Measurements from ENCODE around the gene ARL3. TPM values are rescaled to one million over a fixed set of nuclear protein-coding genes. Genes with fewer than 3 reads are reported as not detected.

The ARL3 gene
- total and polyA plus RNA-seq, 12 donors, result 5.0 to 17.8 (median 13.6) TPM

DNA sequence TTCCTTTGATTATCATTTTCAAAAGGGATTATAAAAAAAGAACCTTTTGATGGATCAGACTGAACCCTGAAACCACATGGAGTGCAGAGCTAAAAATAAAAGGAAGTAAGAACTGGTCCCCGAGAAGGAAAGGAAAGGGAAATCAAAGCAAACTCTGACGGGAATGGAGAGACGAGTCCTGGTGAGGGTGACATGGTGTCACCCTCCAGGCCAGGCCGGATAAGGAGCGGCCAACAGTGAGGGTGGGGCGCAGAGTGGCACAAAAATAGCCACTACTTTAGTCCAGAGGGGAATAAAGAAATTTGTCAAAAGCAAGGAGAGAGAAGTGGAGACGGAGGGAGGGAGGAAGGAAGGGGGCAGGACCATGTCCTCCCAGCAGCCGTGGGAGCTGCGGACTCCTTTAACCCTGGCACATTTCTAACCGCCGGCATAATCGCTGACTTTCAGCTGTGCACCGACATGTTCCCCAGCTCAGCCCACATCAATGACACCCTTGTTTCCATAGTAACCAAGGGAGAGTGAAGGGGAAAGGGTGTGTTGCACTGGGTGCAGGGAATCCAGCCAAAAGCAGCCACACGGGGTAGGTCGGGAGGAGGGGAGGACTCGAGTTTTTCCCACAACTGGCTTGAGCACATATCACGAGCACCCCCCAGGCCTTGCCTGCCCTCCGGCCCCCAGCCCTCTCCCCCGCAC lies 40.2 kb downstream of the ARL3 start:
- peak; percentile 71 to 80 for DNase-seq
- H3K27ac ChIP-seq, result peak overlapping the region; percentile 62 to 93 (median 86)

GRCh38 chr10:102673236-102673818 lies 40.9 kb downstream of the ARL3 start:
- ATAC-seq (no peak), DNase-seq (no peak)
- WGBS, 2 donors, result 62 to 65% methylated on average over 13 of the region's 13 CpGs
- Histone ChIP-seq H3K27ac (peak overlapping the region; percentile 62 to 93 (median 86)), H3K4me3 (peak overlapping the region in 4 of 10 donors; percentile 38 to 48 (median 44)), H3K9me3 (no peaks in the 10 kb centered on the region), H3K4me1 (peaks cover 16 to 94% (median 72%) of the 10 kb centered on the region in 9 donors), H3K36me3 (no peaks in the 10 kb centered on the region), H3K27me3 (no peaks in the 10 kb centered on the region)
- TF ChIP-seq CTCF (IDR thresholded peaks at IDR 0.05), result no peak
- intact Hi-C loops (cut with DNase I), result no loop called here

More for the DNA sequence above, 40.2 kb downstream of the ARL3 start:
- peak overlapping the region in 9 of 10 donors; percentile 0 to 48 (median 38) for H3K4me3 ChIP-seq
- no peaks in the 10 kb centered on the region for H3K27me3 ChIP-seq
- no peaks in the 10 kb centered on the region for H3K36me3 ChIP-seq
- no peak for TF ChIP-seq CTCF (IDR thresholded peaks at IDR 0.05)
- H3K9me3 ChIP-seq, result no peaks in the 10 kb centered on the region
- peak; percentile 66 to 77 (median 72) for ATAC-seq
- H3K4me1 ChIP-seq, result peaks cover 21 to 97% (median 75%) of the 10 kb centered on the region in 9 donors
- WGBS, 2 donors, result 3 to 5% methylated on average over 19 of the region's 19 CpGs
- intact Hi-C loops (cut with DNase I), result loop anchor here in 1 of 10 donors (1.0 kb wide), 1 partner anchor 28 kb away; no protein-coding TSS in a partner anchor

- no peaks in the 10 kb centered on the region for H3K27me3 ChIP-seq
- WGBS, 2 donors, result 49 to 52% methylated on average over 6 of the region's 6 CpGs
- H3K36me3 ChIP-seq, result no peaks in the 10 kb centered on the region
- no peak for DNase-seq
- peak overlapping the region in 2 of 10 donors; percentile 27 to 30 for H3K27ac ChIP-seq
- TF ChIP-seq CTCF (IDR thresholded peaks at IDR 0.05), result no peak
- no peak overlapping the region for H3K4me3 ChIP-seq
- peaks cover 16 to 73% (median 53%) of the 10 kb centered on the region in 9 donors for H3K4me1 ChIP-seq
- ATAC-seq, result no peak
- intact Hi-C loops (cut with DNase I), result no loop called here
- H3K9me3 ChIP-seq, result no peaks in the 10 kb centered on the region
Measured at GRCh38 chr10:102670871-102671434, 43.2 kb downstream of the ARL3 start.

GRCh38 chr10:102670065-102670670 lies 44.0 kb downstream of the ARL3 start:
- no peaks in the 10 kb centered on the region for H3K9me3 ChIP-seq
- H3K36me3 ChIP-seq, result no peaks in the 10 kb centered on the region
- no peak overlapping the region for H3K4me3 ChIP-seq
- peak overlapping the region; percentile 64 to 86 (median 68) for H3K27ac ChIP-seq
- H3K4me1 ChIP-seq, result peaks cover 13 to 65% (median 47%) of the 10 kb centered on the region in 9 donors
- no peak for TF ChIP-seq CTCF (IDR thresholded peaks at IDR 0.05)
- H3K27me3 ChIP-seq, result no peaks in the 10 kb centered on the region
- intact Hi-C loops (cut with DNase I), result no loop called here
- 92 to 94% methylated on average over 9 of the region's 9 CpGs for WGBS, 2 donors
- no peak for DNase-seq
- no peak for ATAC-seq

Measured in heart right ventricle (tissue), 16 donors.